Immature natural killer cell (primary cell): ENCODE results near the gene COL13A1. TPM values are rescaled to one million over a fixed set of nuclear protein-coding genes. Genes with fewer than 3 reads are reported as not detected.

Experiments
- DNase-seq, 3 donors: peaks; one replicate each; pipeline ENCODE4 v3.0.0; 2022; ENCODE audit warnings: mixed read lengths in 1 of 3
- H3K27ac Mint-ChIP-seq, 6 donors: one replicate each; pipeline ENCODE4 v1.8.0; 2020; ENCODE audit warnings: mixed read lengths in 6 of 6, mild to moderate bottlenecking in 5 of 6, inconsistent platforms in 4 of 6, moderate library complexity in 3 of 6
- H3K27me3 Mint-ChIP-seq, 3 donors: one replicate each; pipeline ENCODE4 v1.8.0; 2020 to 2021; ENCODE audit warnings: low read depth in 3 of 3, mild to moderate bottlenecking in 3 of 3, mixed read lengths in 3 of 3, moderate library complexity in 3 of 3, inconsistent platforms in 1 of 3
- H3K36me3 Mint-ChIP-seq, 3 donors: one replicate each; pipeline ENCODE4 v1.8.0; 2020; ENCODE audit warnings: mixed read lengths in 3 of 3, inconsistent platforms in 2 of 3, mild to moderate bottlenecking in 2 of 3
- H3K4me1 Mint-ChIP-seq, 2 donors: one replicate each; pipeline ENCODE4 v1.8.0; 2020; ENCODE audit warnings: inconsistent platforms in 2 of 2, mild to moderate bottlenecking in 2 of 2, mixed read lengths in 2 of 2, moderate library complexity in 1 of 2
- H3K4me3 Mint-ChIP-seq, 5 donors: one replicate each; pipeline ENCODE4 v1.8.0; 2020; ENCODE audit warnings: mild to moderate bottlenecking in 5 of 5, mixed read lengths in 5 of 5, inconsistent platforms in 3 of 5, moderate library complexity in 3 of 5
- H3K9me3 Mint-ChIP-seq, 6 donors: one replicate each; pipeline ENCODE4 v1.8.0; 2020; ENCODE audit warnings: mild to moderate bottlenecking in 6 of 6, mixed read lengths in 6 of 6, inconsistent platforms in 4 of 6, moderate library complexity in 3 of 6
- polyA plus RNA-seq, 3 donors: library from polyadenylated mRNA; unstranded; fragments of 300-500 nt; fragmentation: Illumina TruSeq; gene quantifications; one replicate each; pipeline ENCODE4 v1.2.3, GENCODE V29; 2021

The COL13A1 gene
- polyA plus RNA-seq, 3 donors from 2014 or later, result 1.0 to 6.0 (median 1.6) TPM

GRCh38 chr10:69913606-69914382 lies 112.1 kb downstream of the COL13A1 start:
- Mint-ChIP-seq H3K27me3 (peaks cover 0 to 6% (median 2%) of the 10 kb centered on the region in 3 donors), H3K4me3 (no peak overlapping the region), H3K9me3 (no peaks in the 10 kb centered on the region), H3K27ac (no peak overlapping the region), H3K36me3 (peaks cover 0 to 5% (median 0%) of the 10 kb centered on the region in 3 donors), H3K4me1 (no peaks in the 10 kb centered on the region)
- no peak for DNase-seq

- Mint-ChIP-seq H3K4me3 (no peak overlapping the region), H3K27ac (no peak overlapping the region), H3K36me3 (peaks cover 0 to 5% (median 0%) of the 10 kb centered on the region in 3 donors), H3K9me3 (no peaks in the 10 kb centered on the region), H3K27me3 (peaks cover 0 to 3% (median 2%) of the 10 kb centered on the region in 3 donors), H3K4me1 (no peaks in the 10 kb centered on the region)
- DNase-seq, result peak; percentile 62 to 68 (median 67)
Measured at GRCh38 chr10:69914398-69915214, 112.9 kb downstream of the COL13A1 start.

GRCh38 chr10:69915215-69915560 lies 113.5 kb downstream of the COL13A1 start:
- peaks cover 0 to 3% (median 2%) of the 10 kb centered on the region in 3 donors for H3K27me3 Mint-ChIP-seq
- H3K4me1 Mint-ChIP-seq, result no peaks in the 10 kb centered on the region
- no peaks in the 10 kb centered on the region for H3K9me3 Mint-ChIP-seq

GRCh38 chr10:69916118-69916517 lies 114.4 kb downstream of the COL13A1 start:
- peaks cover 0 to 3% (median 2%) of the 10 kb centered on the region in 3 donors for H3K27me3 Mint-ChIP-seq
- no peak for DNase-seq
- peaks cover 0 to 5% (median 0%) of the 10 kb centered on the region in 3 donors for H3K36me3 Mint-ChIP-seq
- no peaks in the 10 kb centered on the region for H3K4me1 Mint-ChIP-seq
- no peak overlapping the region for H3K4me3 Mint-ChIP-seq
- H3K27ac Mint-ChIP-seq, result no peak overlapping the region
- H3K9me3 Mint-ChIP-seq, result no peaks in the 10 kb centered on the region

More at GRCh38 chr10:69915215-69915560, 113.5 kb downstream of the COL13A1 start:
- Mint-ChIP-seq H3K36me3 (peaks cover 0 to 5% (median 0%) of the 10 kb centered on the region in 3 donors), H3K27ac (no peak overlapping the region), H3K4me3 (no peak overlapping the region)
- no peak for DNase-seq

DNA sequence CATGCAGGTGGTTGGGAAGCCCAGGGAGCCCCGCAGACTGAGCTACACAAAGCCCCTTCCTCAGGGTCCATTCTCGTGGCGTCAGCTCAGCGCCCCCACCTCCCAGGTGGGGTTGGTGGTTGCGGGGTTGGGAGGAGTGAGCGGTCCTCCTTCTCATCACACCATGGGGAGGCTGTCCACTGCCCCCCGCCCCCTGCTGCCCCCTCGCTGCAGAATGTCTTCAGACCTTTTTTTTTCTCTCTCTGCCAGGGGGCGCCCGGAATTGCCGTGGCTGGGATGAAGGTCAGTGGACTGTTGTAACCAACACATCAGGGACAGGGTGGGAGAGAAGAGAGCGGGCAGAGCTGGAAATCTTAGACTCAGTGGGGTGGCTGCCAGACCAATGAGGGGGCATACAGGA lies 116.3 kb downstream of the COL13A1 start:
- no peak overlapping the region for H3K4me3 Mint-ChIP-seq
- DNase-seq, result no peak
- no peaks in the 10 kb centered on the region for H3K4me1 Mint-ChIP-seq
- no peak overlapping the region for H3K27ac Mint-ChIP-seq
- H3K9me3 Mint-ChIP-seq, result no peaks in the 10 kb centered on the region
- H3K27me3 Mint-ChIP-seq, result peaks cover 0 to 3% (median 2%) of the 10 kb centered on the region in 3 donors
- peaks cover 0 to 5% (median 0%) of the 10 kb centered on the region in 3 donors for H3K36me3 Mint-ChIP-seq

GRCh38 chr10:69919250-69919649 lies 117.5 kb downstream of the COL13A1 start:
- Mint-ChIP-seq H3K36me3 (peaks cover 0 to 5% (median under 1%) of the 10 kb centered on the region in 3 donors), H3K9me3 (no peaks in the 10 kb centered on the region), H3K27ac (no peak overlapping the region), H3K4me3 (no peak overlapping the region), H3K27me3 (peaks cover 0 to 3% (median 2%) of the 10 kb centered on the region in 3 donors), H3K4me1 (no peaks in the 10 kb centered on the region)
- DNase-seq, result no peak

GRCh38 chr10:69925111-69925510 lies 123.4 kb downstream of the COL13A1 start:
- Mint-ChIP-seq H3K4me1 (no peaks in the 10 kb centered on the region), H3K27ac (no peak overlapping the region), H3K9me3 (no peaks in the 10 kb centered on the region), H3K36me3 (peaks cover 0 to 4% (median 3%) of the 10 kb centered on the region in 3 donors), H3K27me3 (peaks cover 2 to 5% (median 3%) of the 10 kb centered on the region in 3 donors), H3K4me3 (no peak overlapping the region)
- no peak for DNase-seq

GRCh38 chr10:69928339-69928738 lies 126.6 kb downstream of the COL13A1 start:
- H3K27me3 Mint-ChIP-seq, result peaks cover 2 to 5% (median 3%) of the 10 kb centered on the region in 3 donors

DNA sequence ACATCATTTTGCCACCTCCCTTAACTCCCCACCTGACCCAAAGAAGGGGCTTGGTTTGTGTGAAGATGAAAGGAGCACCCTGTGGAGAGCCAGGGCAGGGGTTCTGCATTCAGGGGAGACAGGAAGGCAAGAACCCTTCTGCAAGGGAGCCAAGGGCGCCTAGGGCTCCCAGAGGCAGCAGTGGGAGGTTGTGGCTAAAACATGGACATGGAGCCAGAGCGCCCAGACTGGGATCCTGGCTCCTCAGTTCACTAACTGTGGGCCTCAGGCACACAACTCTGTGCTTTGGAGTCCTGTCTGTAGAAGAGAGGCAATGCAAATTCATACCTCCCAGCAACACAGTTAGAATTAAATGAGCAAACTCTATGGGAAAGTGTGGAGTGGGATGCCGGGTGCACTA lies 127.9 kb downstream of the COL13A1 start:
- Mint-ChIP-seq H3K4me1 (no peaks in the 10 kb centered on the region), H3K27me3 (peaks cover 2 to 3% (median 3%) of the 10 kb centered on the region in 3 donors), H3K9me3 (no peaks in the 10 kb centered on the region)

More at GRCh38 chr10:69928339-69928738, 126.6 kb downstream of the COL13A1 start:
- Mint-ChIP-seq H3K9me3 (no peaks in the 10 kb centered on the region), H3K36me3 (peaks cover 0 to 4% (median 3%) of the 10 kb centered on the region in 3 donors), H3K27ac (no peak overlapping the region), H3K4me3 (no peak overlapping the region), H3K4me1 (no peaks in the 10 kb centered on the region)
- no peak for DNase-seq

GRCh38 chr10:69934768-69935167 lies 133.1 kb downstream of the COL13A1 start:
- Mint-ChIP-seq H3K27me3 (peaks cover 0 to 3% (median 2%) of the 10 kb centered on the region in 3 donors), H3K9me3 (no peaks in the 10 kb centered on the region), H3K36me3 (no peaks in the 10 kb centered on the region), H3K4me1 (no peaks in the 10 kb centered on the region), H3K4me3 (no peak overlapping the region), H3K27ac (no peak overlapping the region)
- no peak for DNase-seq

More for the DNA sequence above, 127.9 kb downstream of the COL13A1 start:
- Mint-ChIP-seq H3K27ac (no peak overlapping the region), H3K4me3 (no peak overlapping the region), H3K36me3 (peaks cover 0 to 3% (median 0%) of the 10 kb centered on the region in 3 donors)
- no peak for DNase-seq

GRCh38 chr10:69936091-69936490 lies 134.4 kb downstream of the COL13A1 start:
- Mint-ChIP-seq H3K36me3 (no peaks in the 10 kb centered on the region), H3K9me3 (peaks cover 0 to 1% (median 0%) of the 10 kb centered on the region in 6 donors), H3K27ac (no peak overlapping the region), H3K4me1 (no peaks in the 10 kb centered on the region), H3K27me3 (peaks cover 0 to 2% (median 0%) of the 10 kb centered on the region in 3 donors), H3K4me3 (no peak overlapping the region)
- DNase-seq, result no peak

DNA sequence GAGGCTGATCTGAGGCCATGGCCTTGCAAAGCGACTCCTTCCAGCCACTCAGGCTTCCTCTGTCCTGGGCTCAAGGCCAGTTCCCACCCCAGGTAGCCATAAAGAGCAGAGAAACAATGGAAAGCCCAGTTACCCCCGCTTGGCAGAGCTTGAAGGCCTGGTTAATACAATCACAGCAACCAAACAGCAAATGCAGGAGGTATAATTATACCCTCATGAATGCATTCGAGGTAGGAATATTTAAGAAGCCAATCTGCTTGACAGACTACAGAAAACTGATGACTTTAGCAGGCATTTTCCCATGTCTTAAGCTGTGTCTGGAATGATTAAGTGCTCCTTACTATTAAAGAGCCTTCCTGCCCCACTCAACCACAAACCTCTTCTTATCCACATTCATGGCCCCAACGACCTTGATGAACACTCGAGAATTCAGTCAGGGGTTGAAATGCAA lies 136.9 kb downstream of the COL13A1 start:
- no peak for DNase-seq
- no peak overlapping the region for H3K4me3 Mint-ChIP-seq

DNA sequence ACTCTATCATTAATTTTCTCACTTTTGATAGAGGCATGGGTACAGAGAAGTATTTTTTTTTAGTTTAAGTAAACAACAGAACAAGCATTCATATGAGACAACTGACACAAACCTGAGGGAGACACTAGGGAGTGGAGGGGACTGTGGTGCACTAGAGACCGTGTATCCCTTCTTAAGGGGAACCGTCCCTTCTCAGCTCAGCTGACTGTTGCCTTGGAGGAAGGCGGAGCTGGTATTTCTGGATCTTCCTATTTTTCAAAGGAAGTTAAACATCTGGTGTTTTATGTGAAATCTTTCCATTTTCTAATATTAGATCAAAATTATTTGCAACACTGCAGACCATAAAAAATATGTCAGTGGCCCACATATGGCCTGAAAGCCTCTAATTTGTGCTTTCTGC lies 137.4 kb downstream of the COL13A1 start:
- no peaks in the 10 kb centered on the region for H3K4me1 Mint-ChIP-seq
- DNase-seq, result no peak
- no peak overlapping the region for H3K4me3 Mint-ChIP-seq
- peaks cover 0 to 1% (median 0%) of the 10 kb centered on the region in 6 donors for H3K9me3 Mint-ChIP-seq
- peaks cover 0 to 4% (median 0%) of the 10 kb centered on the region in 3 donors for H3K27me3 Mint-ChIP-seq
- H3K36me3 Mint-ChIP-seq, result no peaks in the 10 kb centered on the region
- no peak overlapping the region for H3K27ac Mint-ChIP-seq

More for the DNA sequence above, 136.9 kb downstream of the COL13A1 start:
- H3K36me3 Mint-ChIP-seq, result no peaks in the 10 kb centered on the region
- H3K4me1 Mint-ChIP-seq, result no peaks in the 10 kb centered on the region
- peaks cover 0 to 1% (median 0%) of the 10 kb centered on the region in 6 donors for H3K9me3 Mint-ChIP-seq
- peaks cover 0 to 4% (median 0%) of the 10 kb centered on the region in 3 donors for H3K27me3 Mint-ChIP-seq
- H3K27ac Mint-ChIP-seq, result no peak overlapping the region

GRCh38 chr10:69939481-69939880 lies 137.8 kb downstream of the COL13A1 start:
- Mint-ChIP-seq H3K36me3 (no peaks in the 10 kb centered on the region), H3K27me3 (peaks cover 0 to 4% (median 0%) of the 10 kb centered on the region in 3 donors), H3K9me3 (peaks cover 0 to 1% (median 0%) of the 10 kb centered on the region in 6 donors), H3K27ac (no peak overlapping the region), H3K4me3 (no peak overlapping the region), H3K4me1 (no peaks in the 10 kb centered on the region)
- no peak for DNase-seq
